ENCODE data around the gene KCTD3.

- TF ChIP-seq CTCF (IDR thresholded peaks at IDR 0.05) (no peak), POLR2A (IDR thresholded peaks at IDR 0.05) (no peak), POLR2AphosphoS5 (IDR thresholded peaks at IDR 0.05) (no peak)
These were observed 102.8 kb downstream of the KCTD3 start for GRCh38 chr1:215669806-215670491.
